GM20000 (cell line): ENCODE results near the gene C2orf49.

Experiments used
- DNase-seq: peaks from one replicate; pipeline ENCODE4 v3.0.0; 2012; ENCODE audit warnings: low spot score
- TF ChIP-seq, protein P1 (sequence below): IDR thresholded peaks from 2 replicates; pipeline ENCODE4 v1.5.1; 2012; ENCODE audit warnings: mild to moderate bottlenecking, control low read depth; ENCODE audit errors: extremely low read depth, missing control alignments

C2orf49 gene

DNA sequence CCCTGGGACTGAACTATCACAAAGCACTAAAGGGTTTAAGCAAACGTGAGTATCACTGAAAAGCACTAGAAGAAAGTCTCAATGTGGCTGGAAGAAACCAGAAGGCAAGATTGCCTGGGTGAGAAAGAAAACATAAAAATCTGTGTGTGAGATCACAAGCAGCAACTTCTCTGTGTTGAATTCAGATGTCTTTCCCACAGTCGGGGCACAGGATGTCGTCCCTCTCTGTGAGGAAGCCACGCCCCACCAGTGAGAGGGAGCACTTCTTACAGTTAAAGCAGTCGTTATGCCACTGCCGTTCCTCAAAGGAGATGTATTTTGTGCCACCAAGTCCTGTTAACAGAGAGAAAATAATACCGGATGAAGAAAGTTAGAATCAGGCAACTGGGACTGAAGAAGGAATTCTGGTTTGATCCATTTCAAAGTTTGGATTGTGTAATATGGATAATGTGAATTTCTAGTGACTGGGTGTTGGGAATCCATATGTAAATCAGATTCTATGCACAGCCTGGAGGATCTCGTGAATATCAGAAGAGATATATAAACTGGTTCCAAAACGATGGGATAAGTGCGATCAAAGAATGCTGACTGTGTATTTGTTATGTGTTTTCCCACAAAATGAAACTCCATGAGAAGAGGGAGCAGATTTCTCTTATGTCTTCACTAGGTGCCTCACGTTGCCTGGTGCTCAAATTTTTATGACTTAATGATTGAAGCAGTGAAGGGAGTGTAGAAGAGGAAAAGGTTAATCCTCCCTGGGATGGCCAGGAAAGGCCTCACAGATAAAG is 24.0 kb downstream of the C2orf49 start:
- no peak for DNase-seq
- TF ChIP-seq, protein P1, sequence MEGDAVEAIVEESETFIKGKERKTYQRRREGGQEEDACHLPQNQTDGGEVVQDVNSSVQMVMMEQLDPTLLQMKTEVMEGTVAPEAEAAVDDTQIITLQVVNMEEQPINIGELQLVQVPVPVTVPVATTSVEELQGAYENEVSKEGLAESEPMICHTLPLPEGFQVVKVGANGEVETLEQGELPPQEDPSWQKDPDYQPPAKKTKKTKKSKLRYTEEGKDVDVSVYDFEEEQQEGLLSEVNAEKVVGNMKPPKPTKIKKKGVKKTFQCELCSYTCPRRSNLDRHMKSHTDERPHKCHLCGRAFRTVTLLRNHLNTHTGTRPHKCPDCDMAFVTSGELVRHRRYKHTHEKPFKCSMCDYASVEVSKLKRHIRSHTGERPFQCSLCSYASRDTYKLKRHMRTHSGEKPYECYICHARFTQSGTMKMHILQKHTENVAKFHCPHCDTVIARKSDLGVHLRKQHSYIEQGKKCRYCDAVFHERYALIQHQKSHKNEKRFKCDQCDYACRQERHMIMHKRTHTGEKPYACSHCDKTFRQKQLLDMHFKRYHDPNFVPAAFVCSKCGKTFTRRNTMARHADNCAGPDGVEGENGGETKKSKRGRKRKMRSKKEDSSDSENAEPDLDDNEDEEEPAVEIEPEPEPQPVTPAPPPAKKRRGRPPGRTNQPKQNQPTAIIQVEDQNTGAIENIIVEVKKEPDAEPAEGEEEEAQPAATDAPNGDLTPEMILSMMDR = no peak

DNA sequence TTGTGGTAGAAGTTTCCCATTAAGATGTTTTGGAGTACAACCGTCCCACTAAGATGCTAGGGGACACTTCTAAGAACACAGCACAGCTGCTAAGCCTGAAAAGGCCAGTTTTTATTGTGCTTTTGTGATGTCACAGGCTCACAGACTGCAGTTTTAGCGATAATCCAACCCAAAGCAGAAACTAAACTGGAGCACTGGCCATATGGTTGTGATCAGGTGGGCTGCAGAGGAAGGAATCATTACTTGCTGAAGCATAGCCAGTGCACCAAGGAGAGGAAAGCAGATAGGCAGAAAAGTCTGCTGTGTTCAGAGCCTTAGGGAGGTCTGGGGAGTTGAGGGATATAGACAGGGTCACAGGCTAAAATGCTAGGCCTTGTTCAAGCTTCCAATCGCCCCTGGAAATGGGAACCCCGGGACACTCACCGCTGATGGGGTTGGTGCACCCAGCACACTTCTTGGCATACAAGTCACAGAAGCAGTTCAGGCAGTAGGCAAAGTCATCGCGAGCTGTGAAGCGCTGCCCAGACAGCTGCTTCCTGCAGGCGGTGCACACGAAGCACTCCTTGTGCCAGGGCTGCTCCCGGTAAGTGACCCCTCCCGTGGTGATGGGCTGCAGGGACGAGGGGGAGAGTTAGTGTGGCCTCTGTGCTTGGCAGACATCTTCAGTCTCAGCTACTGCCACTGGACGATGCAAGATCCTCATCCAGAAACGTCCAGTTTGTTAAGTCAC is 25.7 kb downstream of the C2orf49 start:
- no peak for DNase-seq
- TF ChIP-seq, protein P1 = no peak

DNA sequence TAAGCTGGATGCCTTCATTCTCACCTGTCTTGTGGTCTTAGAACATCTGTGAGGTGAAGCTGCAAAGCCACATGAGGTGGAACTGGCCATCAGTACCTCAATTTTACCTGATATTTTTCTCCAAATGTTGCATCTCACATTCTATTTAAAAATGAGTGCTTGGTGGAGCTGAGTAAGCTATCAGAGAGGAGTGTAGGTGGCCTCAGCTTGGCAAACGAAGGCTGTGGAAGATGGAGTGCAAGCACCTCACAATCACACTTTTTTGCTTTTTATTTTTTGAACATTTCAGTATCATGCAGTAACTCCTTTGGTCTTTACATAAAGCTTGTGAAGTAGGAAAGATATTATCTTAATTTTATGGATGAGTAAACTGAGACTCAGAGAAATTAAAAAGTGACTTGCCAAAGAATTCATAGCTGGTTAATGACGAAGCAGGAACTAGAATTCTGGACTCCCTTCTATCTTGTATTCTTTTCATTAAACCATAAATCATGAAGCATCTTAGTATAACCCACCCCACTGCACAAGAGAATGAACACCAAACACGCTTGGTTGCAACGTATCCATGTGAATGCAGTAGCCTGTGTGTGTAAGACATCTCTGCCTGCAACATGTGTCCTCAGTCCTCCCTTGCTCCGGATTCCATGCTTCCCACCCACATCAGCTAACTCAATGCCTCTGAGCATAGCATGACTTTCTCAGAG is 27.2 kb downstream of the C2orf49 start:
- TF ChIP-seq, protein P1 = no peak
- no peak for DNase-seq

DNA sequence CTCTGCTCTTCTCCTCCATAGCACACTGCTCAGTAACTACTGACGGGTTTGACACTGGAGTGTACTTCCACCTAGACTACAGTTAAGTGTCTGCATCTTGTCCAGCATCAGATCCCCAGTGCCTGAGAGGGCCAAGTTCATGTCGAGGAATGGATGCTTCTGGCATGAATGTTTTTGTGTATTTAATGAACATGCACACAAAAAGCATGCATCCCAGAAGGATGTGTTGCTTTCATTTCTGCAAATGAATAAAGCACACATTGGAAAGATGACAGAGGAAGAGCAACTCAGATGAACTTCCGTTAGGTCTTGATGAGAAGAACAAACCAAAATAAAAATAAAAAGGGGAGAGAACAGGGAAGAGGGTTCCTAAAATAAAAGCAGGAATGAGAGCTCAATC is 27.9 kb downstream of the C2orf49 start:
- TF ChIP-seq, protein P1 = no peak
- DNase-seq = no peak

DNA sequence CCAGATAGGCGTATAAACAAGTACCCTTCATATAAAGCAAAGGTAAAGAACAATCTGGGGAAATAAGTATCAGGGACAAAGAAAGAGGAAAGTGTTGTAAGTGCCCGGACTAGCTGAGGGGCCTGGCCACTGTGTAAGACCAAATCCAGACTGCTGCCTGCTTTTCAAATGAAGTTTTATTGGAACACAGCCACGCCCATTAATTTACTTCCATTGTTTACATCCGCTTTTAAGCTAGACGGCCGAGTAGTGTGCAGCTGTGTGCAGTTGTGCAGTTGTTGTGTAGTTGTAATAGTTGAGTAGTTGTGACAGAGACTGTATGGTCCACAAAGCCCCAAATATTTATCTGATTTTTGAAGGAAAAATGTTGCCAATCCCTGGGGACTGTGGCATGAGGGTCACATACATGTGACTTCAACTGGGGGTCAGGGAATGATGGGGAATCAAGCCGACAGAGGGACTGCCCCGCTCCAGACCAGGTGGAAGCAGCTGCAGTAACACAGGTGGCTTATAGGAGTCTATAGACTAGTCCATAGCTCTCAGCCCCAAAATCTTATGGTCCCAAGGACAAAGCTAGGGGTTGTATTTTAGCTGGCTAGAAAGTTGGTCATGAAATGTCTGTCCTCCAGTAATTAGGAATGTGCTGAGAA is 31.5 kb downstream of the C2orf49 start:
- no peak for DNase-seq
- TF ChIP-seq, protein P1 = no peak

DNA sequence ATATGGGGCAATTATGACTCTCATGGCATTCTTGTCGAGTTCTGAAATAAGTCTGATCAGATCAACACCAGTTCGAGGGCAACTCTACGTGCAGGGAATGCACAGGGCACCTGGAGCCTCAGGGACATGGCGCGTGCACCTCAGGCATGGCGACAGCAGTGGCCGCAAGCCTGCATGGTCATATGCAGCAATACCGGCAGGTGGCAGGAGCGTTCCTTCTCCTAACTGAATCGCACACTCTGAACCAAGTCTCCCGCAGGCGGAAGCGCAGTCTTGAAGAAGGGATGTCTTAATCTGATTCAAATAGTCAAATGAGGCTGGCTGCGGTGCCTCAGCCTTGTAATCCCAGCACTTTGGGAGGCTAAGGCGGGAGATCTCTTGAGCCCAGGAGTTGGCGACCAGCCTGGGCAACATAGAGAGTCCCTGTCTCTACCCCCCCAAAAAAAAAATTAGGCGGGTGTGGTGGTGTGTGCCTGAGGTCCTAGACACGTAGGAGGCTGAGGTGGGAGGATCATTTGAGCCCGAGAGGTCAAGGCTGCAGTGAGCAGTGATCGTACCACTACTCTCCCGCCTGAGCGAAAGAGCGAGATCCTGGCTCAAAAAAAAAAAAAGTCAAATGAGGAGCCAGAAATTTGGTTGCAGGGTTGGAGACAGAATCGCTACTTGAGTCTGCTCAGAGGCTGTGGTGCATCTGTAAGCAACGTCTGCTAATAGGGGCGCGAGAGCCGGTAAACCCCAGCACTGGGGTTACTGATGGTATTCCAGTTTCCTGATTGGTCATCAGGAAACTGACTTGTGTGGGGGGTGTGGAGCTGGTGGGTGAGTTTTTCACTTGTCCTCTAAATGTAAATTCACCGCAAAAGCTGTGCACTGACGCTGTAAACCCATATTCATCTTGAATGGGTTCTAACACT is 32.7 kb downstream of the C2orf49 start:
- DNase-seq = peak; percentile 73

More for the DNA sequence above, 32.7 kb downstream of the C2orf49 start:
- TF ChIP-seq, protein P1 = peak; percentile 89
